ENCODE measurements around the gene CLEC4D.
"Not testable (repeated sequence)": the region's sequence is repeated elsewhere in the genome, so short reads cannot be mapped to it uniquely, and the experiment has no call there.

Gene CLEC4D

GRCh38 chr12:8561011-8561410 lies 47.7 kb downstream of the CLEC4D start:
- DNase-seq (ENCODE audit: low read depth) = no peak
- H3K4me3 ChIP-seq (ENCODE audit: control insufficient read depth, low read depth, low read length) = no peak overlapping the region
- no peak for TF ChIP-seq CTCF (conservative IDR thresholded peaks at IDR 0.05; ENCODE audit: control insufficient read depth, insufficient read depth, low read depth, low read length)

- peak; percentile 36 for TF ChIP-seq CTCF (conservative IDR thresholded peaks at IDR 0.05; ENCODE audit: control insufficient read depth, insufficient read depth, low read depth, low read length)
- no peak overlapping the region for H3K4me3 ChIP-seq (ENCODE audit: control insufficient read depth, low read depth, low read length)
- peak; percentile 11 for DNase-seq (ENCODE audit: low read depth)
Observed at GRCh38 chr12:8562310-8562709, 49.0 kb downstream of the CLEC4D start.

GRCh38 chr12:8563356-8563755 lies 50.1 kb downstream of the CLEC4D start:
- no peak overlapping the region for H3K4me3 ChIP-seq (ENCODE audit: control insufficient read depth, low read depth, low read length)
- DNase-seq (ENCODE audit: low read depth) = no peak
- TF ChIP-seq CTCF (conservative IDR thresholded peaks at IDR 0.05; ENCODE audit: control insufficient read depth, insufficient read depth, low read depth, low read length) = no peak

GRCh38 chr12:8564656-8565055 lies 51.4 kb downstream of the CLEC4D start:
- no peak for TF ChIP-seq CTCF (conservative IDR thresholded peaks at IDR 0.05; ENCODE audit: control insufficient read depth, insufficient read depth, low read depth, low read length)
- H3K4me3 ChIP-seq (ENCODE audit: control insufficient read depth, low read depth, low read length) = no peak overlapping the region
- DNase-seq (ENCODE audit: low read depth) = no peak

GRCh38 chr12:8566052-8566451 lies 52.7 kb downstream of the CLEC4D start:
- not testable (repeated sequence) for DNase-seq (ENCODE audit: low read depth); H3K4me3 ChIP-seq (ENCODE audit: control insufficient read depth, low read depth, low read length)

- TF ChIP-seq CTCF (conservative IDR thresholded peaks at IDR 0.05; ENCODE audit: control insufficient read depth, insufficient read depth, low read depth, low read length) = no peak
- DNase-seq (ENCODE audit: low read depth) = no peak
- H3K4me3 ChIP-seq (ENCODE audit: control insufficient read depth, low read depth, low read length) = no peak overlapping the region
Observed at GRCh38 chr12:8566525-8566924, 53.2 kb downstream of the CLEC4D start.

Measured in fibroblast of mammary gland (primary cell).